HG02852 (cell line): ENCODE data around the gene PROM1.

Experiments
- ATAC-seq: cut with Tn5 transposase; IDR thresholded peaks from one replicate; pipeline ENCODE4 v1.9.1; 2021; ENCODE audit warnings: mild to moderate bottlenecking, moderate library complexity; ENCODE audit not compliant: unreplicated experiment

Gene PROM1

DNA sequence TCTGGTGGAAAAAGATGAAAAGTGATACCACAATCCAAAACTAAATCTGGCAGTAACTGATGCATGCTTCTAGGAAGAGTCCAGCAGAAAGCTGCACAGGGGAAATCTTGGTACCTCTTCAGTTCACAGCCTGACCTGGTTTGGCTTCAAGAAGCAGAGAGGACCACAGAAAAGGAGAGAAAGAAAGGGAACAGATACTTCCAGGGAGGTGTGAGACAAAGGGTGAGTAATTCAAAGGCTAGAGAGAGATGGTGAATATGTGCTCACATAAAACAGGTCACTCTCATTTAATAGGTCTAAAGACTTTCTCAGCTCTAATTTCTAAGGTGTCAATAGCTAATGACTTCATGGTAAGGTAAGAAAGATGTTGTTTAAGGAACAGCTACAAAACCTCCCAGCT, 132.0 kb downstream of the PROM1 start:
- ATAC-seq: no peak

DNA sequence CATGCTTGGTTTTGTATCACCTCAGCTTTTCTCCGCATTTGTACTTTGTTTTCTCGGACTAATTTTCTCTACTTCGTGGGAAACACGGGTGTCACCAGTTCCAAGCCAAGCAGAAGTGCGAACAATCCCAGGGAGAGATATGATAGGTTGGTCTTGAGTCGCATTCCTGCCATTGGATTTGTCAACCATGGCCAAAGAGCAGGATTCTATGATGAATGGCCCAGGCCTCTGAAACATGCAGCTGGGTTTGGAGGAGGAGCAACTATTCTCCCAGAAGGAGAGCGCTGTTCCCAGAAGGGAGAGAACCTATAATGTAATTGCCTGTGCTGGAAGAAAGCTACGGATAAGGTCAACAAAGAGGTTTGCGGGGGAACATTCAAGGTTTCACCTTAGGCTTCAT, 135.0 kb downstream of the PROM1 start:
- ATAC-seq: no peak

DNA sequence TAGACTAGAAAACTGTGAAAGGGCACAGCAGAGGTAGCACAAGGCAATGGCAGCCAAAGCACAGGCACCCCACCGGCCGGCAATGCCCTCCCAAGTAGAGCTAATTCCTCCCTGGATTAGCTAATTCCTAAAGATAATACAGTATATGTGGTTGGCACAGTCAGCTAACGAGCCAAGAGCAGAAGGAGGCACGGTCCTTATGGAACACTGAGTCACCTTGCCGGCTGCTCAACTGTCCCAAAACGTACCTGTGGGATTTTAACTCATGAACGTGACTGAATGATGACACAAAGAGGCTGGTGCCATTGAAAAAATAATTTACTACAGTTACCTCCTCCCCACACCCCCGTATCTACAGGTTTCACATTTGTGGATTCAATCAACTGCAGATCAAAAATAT, 136.1 kb downstream of the PROM1 start:
- no peak for ATAC-seq

DNA sequence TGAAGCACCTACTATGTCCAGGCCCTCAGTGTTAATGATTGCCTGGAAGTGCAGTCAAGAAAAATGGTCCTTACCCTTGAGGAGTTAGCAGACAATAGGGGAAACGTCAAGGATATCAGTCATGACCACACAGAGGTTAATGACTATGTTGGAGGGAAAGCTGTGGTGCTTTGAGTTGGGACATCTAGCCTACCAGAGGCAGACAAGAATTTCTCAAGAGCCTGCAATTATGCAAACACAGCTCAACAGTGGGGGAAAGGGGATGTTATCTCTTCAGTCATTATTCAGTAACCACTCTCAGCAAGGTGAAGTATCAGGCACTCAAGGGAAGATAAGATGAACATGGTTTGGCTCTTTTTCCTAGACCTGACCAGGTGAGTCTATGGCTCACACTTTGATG, 138.3 kb downstream of the PROM1 start:
- ATAC-seq: no peak

DNA sequence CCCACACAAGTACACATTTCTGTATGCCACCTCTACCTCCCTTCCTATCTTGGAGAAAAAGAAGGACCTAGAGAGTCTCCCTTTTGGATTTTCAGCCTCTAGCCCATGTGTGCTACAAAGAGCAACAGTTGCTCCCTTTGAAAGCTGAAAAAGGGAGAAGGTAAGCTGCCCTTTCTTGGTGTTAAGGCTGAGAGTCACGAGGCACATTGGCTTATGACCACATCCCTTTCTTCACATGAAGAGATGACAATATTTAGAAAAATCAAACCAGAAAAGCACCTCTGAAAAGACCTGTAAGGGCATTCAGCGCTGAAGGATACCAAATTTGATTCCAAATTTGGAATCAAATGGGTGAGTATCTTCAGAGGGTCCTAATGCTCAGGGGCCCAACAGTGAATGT, 138.9 kb downstream of the PROM1 start:
- ATAC-seq: no peak

DNA sequence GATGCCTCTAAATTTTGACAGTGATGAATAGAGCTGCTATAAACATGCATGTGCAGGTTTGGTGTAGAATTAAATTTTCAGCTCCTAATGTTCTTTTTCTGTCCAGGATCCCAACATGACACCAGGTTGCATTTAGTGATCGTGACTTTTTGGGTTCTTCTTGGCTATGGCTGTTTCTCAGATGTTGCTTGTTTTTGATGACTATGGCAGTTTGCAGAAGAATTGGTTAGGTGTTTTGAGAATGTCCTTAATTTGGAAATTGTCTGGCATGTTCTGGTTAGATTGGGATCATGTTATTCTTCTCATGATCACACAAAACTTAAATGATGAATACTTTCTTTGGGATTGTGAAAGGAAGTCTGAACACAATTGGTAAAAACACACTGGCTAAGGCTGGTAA, 141.5 kb downstream of the PROM1 start:
- no peak for ATAC-seq

DNA sequence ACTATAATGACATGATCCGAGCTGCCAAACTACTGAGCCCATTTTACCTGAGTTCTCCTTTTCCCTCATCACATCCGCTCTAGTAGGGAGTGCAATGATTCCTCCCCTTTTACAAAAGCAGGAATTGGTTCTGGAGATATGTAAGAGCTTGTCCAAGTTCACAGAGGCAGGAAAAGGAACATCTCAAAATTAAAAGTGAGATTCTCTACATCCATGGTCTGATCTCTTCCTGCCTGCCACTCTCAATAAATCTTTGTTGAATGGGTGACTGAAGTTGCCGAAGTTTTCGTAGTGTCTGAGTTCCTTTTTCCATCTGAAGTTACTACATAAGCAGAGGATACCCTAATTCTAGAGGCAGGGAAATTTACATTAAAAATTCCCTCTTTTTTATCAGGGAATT, 145.2 kb downstream of the PROM1 start, which contains the start of gene FGFBP1:
TSS of gene FGFBP1 (minus strand) at position 101 of the 400 bp plus-strand sequence. CDS start 2,108 bp downstream, outside the sequence.
- ATAC-seq: no peak

DNA sequence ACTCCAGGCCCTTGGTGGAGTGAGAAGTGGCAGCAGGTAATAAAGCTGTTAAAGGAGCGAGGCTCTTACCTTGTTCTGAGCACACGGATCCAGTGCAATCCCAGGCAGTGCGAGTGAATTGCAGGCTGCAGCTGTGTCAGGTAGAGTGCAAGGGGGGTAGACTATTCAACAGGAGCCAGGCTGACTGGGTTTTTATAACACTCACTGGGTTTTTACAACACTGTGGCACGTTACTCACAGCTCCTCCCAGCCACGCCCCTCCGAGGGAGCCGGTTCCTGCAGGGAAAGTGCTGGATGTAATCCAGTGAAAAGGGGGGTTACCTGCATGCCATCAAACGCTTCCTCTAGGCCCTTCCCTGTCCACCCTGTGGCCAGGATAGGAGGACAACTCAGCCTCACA, 145.6 kb downstream of the PROM1 start:
- no peak for ATAC-seq

DNA sequence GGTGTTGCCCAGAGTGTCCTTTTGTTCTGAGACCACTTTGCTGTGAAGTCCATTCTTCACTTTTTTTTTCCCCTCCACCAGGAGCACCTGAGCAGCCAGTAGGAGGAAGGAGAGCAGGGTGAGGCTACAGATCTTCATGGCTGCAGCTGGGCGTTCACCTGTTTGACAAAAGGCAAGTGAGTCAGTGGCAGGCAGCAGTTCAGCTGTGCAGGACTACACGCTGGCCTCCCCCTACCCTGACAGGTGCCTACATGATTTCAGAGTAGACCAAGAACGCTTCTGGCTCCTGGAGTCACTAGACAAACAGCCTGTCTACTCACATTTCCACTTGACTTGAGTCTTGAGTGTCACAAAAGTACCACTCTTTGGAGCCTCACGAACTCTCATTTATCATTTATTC, 147.3 kb downstream of the PROM1 start:
- ATAC-seq: no peak

DNA sequence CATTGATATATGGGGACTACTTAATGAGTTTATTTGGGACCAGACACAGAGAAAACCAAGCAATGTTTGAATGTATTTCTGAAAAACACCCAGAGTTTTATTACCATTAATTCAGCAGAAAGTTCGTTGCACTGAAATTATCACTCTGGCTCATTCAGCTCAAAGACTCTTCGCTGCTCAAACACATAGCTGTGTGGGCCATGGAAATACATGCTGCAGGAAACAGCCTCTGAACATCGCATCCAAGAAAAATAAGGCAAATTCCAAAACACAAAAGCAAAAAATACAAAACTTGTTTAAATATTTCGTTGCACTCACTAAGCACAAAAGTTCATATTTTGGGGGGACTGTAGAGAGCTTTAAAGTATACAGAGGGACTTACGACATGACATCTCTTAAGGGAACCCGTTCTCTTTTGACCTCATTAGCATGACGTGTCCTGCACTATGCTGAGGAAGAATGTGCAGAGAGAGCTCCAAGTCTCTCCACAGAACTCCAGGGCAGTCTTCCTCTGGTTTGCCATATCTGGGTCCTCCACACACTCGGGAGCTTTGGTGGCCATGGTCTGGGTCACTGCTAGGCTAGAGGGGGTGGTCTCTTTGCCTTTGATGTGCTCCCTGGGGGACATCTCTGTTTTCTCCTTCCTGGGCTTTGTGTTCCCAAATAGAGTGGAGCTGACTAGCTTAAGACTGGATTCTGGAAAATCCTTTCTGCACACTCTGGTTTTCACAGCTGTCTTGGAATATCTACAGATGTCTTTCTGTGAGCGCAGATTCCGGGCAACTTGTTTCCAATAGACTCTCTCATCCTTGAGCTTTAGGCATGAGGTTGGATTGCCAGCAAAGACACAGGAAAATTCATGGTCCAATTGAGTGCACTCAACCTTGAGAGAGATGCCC, 148.1 kb downstream of the PROM1 start:
- ATAC-seq: no peak

DNA sequence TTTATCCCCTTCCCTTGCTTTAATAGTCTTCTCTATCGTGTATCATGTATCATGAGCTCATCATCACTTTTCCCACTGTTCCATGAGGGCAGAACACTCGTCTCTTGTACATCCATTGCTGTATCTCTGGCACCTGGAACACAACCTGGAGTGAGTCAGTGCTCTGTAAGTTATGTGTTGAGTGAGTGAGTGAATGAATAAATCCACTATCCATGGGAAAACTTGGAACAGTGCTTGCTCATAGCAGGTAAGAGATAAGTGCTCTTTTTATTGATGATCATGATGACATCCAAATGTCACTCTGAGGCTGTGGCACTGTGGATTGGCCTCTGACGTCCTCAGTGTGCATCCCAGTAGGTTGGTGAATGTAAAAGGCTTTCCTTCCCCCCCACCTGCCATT, 149.6 kb downstream of the PROM1 start:
- ATAC-seq: no peak

DNA sequence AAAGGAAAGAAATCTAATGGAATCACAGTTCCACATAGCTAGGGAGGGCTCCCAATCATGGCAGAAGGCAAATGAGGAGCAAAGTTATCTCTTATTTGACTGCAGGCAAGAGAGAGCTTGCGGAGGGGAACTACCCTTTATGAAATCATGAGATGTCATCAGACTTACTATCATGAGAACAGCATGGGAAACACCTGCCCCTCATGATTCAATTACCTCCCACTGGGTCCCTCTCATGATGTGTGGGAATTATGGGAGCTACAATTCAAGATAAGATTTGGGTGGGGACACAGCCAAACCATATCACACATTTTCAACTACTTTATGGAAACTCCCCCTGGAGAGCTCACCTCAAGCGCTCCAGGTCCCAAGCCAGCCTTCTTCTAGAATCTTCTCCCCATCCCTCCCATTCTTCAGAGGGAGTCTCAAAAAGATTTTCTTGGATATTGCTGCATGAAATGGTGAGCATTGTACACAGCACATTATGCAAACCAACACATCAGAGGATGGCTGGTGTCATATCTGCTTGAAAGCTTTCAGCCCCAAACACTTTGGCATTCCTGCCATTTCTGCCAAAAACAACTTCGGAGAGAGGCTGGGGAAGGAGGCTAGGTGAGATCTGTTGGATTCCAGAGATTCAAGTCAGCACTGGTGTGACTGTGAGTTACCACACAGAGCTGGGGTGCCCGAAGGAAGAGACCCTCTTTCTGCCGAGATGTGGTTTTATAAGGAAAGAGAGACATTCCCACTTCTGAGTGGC, 152.2 kb downstream of the PROM1 start:
- ATAC-seq: no peak

DNA sequence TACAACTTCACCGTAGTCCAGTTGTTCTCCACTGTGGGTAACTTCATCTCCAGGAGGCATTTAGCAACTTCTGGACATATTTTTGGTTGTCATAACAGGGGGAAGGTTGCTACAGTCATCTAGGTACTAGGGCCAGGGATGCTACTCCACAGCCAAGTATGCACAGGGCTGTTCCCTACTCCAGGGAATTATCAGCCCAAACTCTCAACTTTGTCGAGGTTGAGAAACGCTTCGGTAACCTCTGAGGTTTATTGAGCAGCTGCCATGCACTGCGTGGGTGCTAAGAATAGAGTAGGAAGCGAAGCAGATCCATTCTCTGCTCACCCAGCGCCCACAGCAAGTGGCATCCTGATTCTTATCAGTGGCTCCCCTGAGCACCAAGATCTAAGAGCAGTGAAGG, 153.5 kb downstream of the PROM1 start:
- ATAC-seq: no peak

DNA sequence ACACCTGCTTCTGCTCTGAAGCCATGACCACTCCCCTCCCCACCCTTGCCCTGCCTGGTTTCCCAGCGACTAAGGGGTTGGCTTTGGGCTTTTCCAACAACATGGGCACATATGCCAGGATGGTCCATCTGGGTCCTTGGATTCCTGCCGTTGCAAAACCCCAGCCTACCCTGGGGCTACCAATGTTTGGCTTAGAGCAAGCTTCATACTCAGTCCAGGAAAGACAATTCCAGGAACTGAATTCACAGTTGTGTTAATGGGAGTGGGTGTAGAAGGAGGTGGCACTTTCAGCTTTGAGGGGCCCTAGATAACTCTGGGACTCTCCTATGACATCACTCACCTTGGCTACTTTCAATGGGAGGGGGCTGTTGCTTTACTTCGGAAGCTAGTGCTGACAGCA, 154.3 kb downstream of the PROM1 start:
- ATAC-seq: no peak

DNA sequence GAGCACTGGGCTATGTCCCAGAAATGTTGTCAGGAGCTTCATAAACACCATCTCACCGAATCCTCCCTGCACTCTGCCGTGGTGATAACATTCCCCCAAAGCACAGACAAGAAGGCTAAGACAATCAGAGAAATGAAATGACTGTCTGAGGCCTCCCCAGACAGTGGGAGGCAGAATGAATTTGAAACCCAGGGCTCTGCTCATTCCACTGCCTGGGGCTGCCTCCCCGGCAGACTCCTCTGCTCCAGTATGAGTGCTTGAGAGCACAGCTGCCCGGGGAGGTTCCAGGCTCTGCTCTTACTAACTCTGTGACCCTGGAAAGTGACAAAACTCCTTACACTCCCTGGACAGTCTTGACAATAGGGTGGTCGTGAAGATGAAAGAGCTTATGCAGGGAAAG, 154.9 kb downstream of the PROM1 start:
- no peak for ATAC-seq

DNA sequence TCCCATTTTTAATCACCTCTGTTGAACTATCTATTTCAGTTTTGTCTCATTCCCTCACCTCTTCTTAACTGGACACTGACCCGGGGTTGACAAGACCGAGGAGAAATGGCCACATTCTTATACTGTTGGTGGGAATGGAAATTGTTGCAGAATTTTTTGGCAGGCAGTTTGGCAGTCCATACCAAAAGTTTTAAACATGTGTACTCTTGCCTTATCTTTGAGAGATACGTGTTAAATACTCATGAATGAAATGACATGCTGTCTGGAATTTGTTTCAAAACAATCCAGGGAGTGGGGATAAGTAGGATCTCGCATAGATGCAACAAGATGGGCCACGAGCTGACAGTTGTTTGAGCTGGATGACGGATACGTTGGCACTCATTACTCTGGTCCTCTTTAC, 157.3 kb downstream of the PROM1 start:
- no peak for ATAC-seq

DNA sequence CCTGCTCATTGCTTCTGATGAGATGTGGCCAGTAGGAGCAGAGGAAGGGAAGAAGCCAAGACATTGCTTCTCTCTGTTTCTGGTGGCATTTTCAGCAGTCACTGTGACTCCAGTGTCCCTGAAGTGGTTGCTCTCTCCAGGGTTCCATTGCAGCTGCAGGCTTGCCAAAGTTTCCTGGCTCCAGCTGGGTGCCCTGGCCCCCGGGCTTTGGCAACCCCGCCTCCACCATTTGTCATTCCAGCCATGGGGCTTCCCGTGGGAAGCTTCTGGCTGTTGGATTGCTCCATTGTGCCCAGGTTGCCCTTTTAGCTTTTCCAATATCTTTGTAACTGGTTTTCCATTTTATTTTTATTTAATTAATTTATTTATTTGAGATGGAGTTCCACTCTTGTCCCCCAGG, 158.0 kb downstream of the PROM1 start:
- no peak for ATAC-seq

DNA sequence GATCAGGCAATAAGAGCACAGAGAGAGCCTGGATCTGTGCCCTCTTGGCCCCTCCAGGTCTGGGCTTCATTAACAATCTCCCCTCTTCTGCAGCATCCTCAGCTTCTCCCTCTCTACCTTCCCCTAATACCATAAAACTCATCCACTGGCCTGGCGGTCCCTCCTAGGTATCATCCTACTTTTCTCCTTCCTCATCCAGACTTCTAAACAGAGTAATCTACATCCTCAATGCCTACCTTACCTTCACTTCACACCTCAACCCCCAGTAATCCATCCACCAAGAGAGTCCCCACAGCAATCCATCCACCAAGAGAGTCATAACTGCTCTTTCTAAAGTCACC, 162.3 kb downstream of the PROM1 start:
- ATAC-seq: no peak

DNA sequence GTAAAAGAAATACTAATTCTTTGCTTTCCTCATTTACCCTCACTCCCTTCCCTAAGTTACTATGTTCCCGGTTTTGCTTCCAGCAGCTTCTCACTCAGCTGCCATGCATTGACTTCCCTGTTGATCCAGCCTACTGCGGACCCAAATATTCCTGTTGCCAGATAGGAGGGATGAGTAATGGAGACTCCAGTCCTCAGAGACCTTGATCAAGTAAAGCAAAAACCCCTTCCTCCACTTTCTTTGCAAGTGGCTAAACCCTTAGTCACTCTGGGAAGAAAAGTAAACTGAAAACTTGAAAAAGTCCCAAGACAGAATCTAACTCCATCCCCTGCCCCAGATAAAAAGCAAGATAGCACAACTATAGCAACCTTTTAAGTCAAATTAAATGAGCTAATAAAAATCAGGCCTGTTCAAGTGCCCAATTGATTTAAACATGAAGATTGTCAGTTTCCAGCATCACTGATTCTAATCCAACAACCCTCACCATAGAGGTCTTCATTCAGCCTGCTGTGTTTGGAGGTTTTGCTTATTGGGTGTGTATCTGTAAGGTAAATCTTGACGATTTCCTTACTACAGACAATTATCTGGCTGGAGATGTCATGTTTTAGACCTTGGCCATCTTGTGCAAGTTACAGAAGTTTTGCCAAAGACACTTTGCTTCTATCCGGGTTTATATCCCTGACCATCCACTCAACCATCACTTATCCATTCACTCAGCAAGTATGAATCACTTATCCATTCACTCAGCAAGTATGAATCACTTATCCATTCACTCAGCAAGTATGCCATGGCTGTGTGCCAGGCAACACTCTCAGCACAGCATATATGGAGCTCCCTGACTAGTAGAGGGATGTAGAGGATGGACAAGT, 162.9 kb downstream of the PROM1 start:
- ATAC-seq: no peak

DNA sequence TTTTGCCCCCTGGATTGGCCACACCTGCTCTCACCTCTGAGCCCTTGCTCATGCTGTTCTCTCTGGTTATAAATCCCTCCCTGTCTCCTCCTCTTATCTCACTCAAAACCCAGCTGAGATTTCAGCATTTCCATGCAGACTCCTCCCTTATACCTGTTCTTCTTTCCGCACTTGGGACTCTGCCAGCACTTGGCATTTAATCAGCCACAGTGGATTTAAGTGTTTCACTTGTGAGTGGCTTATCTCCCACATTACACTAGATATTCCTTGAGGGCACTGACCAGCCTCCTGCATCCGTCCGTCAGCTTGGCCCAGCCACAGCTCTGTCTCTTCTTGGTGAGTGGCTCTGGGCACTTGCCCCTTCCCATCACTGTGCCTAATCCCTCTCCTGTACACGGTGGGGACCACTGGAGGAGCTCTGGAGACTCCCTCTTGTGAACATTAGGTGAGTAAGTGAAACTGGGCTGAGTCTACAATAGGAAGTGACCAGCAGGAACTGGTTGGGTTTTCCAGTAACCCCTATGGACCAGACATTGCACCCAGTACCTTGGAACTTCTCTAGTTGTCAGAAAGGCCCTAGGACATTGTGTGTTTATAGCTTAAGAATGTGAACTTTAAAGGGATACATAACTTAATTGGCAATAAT, 165.2 kb downstream of the PROM1 start:
- ATAC-seq: no peak
